GM21515 (cell line): Measurements from ENCODE around the gene ZNF784.
A peak's percentile ranks its signal among the peaks of the same experiment; 100 is the strongest.

Source experiments
- ATAC-seq: cut with Tn5 transposase; IDR thresholded peaks from one replicate; pipeline ENCODE4 v1.9.1; 2021; ENCODE audit not compliant: unreplicated experiment

The ZNF784 gene

GRCh38 chr19:55621673-55622231, 2.6 kb downstream of the ZNF784 start:
- ATAC-seq: no peak

GRCh38 chr19:55621205-55621672, 3.1 kb downstream of the ZNF784 start:
- no peak for ATAC-seq

- ATAC-seq: no peak
These were observed 3.8 kb downstream of the ZNF784 start for GRCh38 chr19:55620410-55621204.

GRCh38 chr19:55619286-55619685, 5.1 kb downstream of the ZNF784 start:
- no peak for ATAC-seq

- no peak for ATAC-seq
These were observed 5.9 kb downstream of the ZNF784 start for GRCh38 chr19:55618426-55618825.

- ATAC-seq: no peak
These were observed 6.9 kb downstream of the ZNF784 start for GRCh38 chr19:55617426-55617825.

GRCh38 chr19:55616395-55616875, 7.9 kb downstream of the ZNF784 start:
- ATAC-seq: no peak

GRCh38 chr19:55615543-55616394, 8.6 kb downstream of the ZNF784 start:
- no peak for ATAC-seq

- ATAC-seq: no peak
These were observed 9.4 kb downstream of the ZNF784 start for GRCh38 chr19:55614711-55615542.

- ATAC-seq: no peak
These were observed 10.2 kb downstream of the ZNF784 start for GRCh38 chr19:55613930-55614710.

GRCh38 chr19:55613396-55613795, 11.0 kb downstream of the ZNF784 start:
- no peak for ATAC-seq

GRCh38 chr19:55611983-55612645, 12.3 kb downstream of the ZNF784 start:
- ATAC-seq: no peak

GRCh38 chr19:55611300-55611982, 12.9 kb downstream of the ZNF784 start:
- ATAC-seq: no peak

- no peak for ATAC-seq
These were observed 15.0 kb downstream of the ZNF784 start for GRCh38 chr19:55609326-55609725.

- ATAC-seq: no peak
These were observed 17.5 kb downstream of the ZNF784 start for GRCh38 chr19:55606817-55607216.

GRCh38 chr19:55606471-55606787, 17.9 kb downstream of the ZNF784 start:
- no peak for ATAC-seq

- peak; percentile 33 for ATAC-seq
These were observed 18.5 kb downstream of the ZNF784 start, which contains the start of gene ZNF865 for GRCh38 chr19:55605637-55606470. Gene ZNF865, plus strand, starts transcription at chr19:55605647. Its CDS starts 7,972 bp downstream, at chr19:55613619.

- peak; percentile 58 for ATAC-seq
These were observed 19.1 kb downstream of the ZNF784 start for GRCh38 chr19:55605207-55605636.
